Esophagus (tissue), 2 donors: Measurements from ENCODE around the gene KCNJ18. TPM values are rescaled to one million over a fixed set of nuclear protein-coding genes. Genes with fewer than 3 reads are reported as not detected.
"Not testable (repeated sequence)": the region's sequence is repeated elsewhere in the genome, so short reads cannot be mapped to it uniquely, and the experiment has no call there.

Experiments
- H3K27ac ChIP-seq, 2 donors: one replicate each; pipeline ENCODE4 v1.5.1; 2013; ENCODE audit warnings: low read depth in 2 of 2, mild to moderate bottlenecking in 2 of 2, inconsistent platforms in 1 of 2, low read length in 1 of 2, moderate library complexity in 1 of 2
- H3K27me3 ChIP-seq, 2 donors: one replicate each; pipeline ENCODE4 v1.6.1; 2013; ENCODE audit warnings: low read length in 2 of 2, control low read depth in 1 of 2, mild to moderate bottlenecking in 1 of 2; ENCODE audit not compliant: insufficient read depth in 2 of 2, control insufficient read depth in 1 of 2
- H3K36me3 ChIP-seq, 2 donors: one replicate each; pipeline ENCODE4 v1.6.1; 2013; ENCODE audit warnings: low read length in 1 of 2; ENCODE audit not compliant: control insufficient read depth in 2 of 2, insufficient read depth in 2 of 2
- H3K4me1 ChIP-seq, 2 donors: one replicate each; pipeline ENCODE4 v1.6.1; 2013; ENCODE audit warnings: low read length in 1 of 2; ENCODE audit not compliant: control insufficient read depth in 2 of 2, insufficient read depth in 2 of 2
- H3K4me3 ChIP-seq, 2 donors: one replicate each; pipeline ENCODE4 v1.5.1; 2013; ENCODE audit warnings: low read length in 2 of 2, mild to moderate bottlenecking in 2 of 2, low read depth in 1 of 2, moderate library complexity in 1 of 2
- H3K9me3 ChIP-seq, 2 donors: one replicate each; pipeline ENCODE4 v1.6.1; 2013; ENCODE audit warnings: mild to moderate bottlenecking in 2 of 2, low read depth in 1 of 2, low read length in 1 of 2, moderate library complexity in 1 of 2; ENCODE audit not compliant: control insufficient read depth in 2 of 2, insufficient read depth in 1 of 2
- WGBS, 2 donors: extraction: QIAGEN DNeasy Blood & Tissue Kit; methylation state at CpG; one replicate each; pipeline ENCODE4 v1.1.7; 2013; 5-methylcytosine and 5-hydroxymethylcytosine counted together
- polyA plus RNA-seq, 2 donors: library from polyadenylated mRNA; stranded (reverse); fragments of 200-250 nt; gene quantifications; one replicate each; pipeline ENCODE4 v1.2.3, GENCODE V29; 2013
- donor health status: healthy with polysubstance abuse.
- donor health status: Bipolar disorder and iron deficiency.

The KCNJ18 gene
- polyA plus RNA-seq, 2 donors = 0.11 to 0.24 TPM

DNA sequence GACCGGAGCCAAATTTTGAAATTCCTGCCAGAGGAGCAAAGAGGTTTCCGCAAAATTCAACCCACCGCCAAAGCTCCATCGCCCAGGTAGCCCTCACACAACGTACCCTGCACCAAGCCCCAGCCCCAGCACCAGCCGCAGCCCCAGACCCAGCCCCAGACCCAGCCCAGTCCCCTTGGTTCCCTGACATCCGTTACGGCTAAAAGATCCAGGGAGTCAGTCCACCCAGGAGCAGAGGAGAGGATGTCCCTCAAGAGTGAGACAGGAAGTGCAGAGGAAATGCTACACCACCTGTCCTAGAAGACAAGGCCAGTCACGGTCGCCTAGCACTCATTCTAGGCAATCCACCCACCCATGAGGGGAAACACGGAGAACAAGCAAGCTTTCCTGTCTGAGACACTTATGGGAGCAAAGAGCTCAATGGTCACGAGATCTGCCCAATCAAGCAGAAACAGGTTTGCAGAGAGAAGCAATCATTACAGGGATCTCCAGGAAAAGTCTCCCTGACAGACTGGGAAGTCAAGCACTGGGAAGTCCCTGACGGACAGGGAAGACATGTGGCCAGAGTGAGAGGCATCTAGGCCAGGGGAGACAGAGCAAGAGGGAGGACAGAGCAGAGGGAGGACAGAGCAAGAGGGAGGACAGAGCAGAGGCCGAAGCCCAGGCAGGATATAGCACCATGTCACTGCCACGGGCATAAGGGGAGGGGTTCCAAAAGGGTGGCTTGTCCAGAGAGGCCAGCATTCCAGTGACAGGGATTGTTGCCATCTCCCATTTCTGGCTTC is 15.0 kb upstream of the KCNJ18 start:
- H3K27ac ChIP-seq = no peak overlapping the region

DNA sequence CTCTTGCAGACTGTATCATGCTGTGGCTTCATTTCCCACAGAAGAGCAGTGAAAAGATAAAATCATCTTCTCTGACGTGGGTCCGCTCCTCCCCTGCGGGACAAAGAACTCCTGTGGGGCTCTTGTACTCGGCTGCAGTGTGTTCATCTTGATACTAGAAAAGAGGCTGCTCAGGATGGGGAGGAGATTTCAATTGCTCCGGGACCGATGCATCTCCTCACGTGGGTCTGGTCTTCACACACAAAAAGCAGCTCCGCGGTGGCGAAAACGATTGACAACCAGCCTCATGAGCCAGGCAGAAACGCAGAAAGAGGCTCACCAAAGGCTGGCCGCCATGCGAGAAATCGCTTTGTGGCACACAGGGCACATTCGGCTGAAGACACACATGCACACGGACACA is 14.4 kb upstream of the KCNJ18 start:
- H3K27me3 ChIP-seq = no peaks in the 10 kb centered on the region
- H3K9me3 ChIP-seq = peaks cover 8 to 11% of the 10 kb centered on the region in 2 donors
- H3K36me3 ChIP-seq = no peaks in the 10 kb centered on the region
- WGBS, 2 donors = 77 to 78% methylated on average over 17 of the region's 17 CpGs
- H3K4me1 ChIP-seq = no peaks in the 10 kb centered on the region
- H3K4me3 ChIP-seq = no peak overlapping the region
- H3K27ac ChIP-seq = no peak overlapping the region

More for the DNA sequence above, 15.0 kb upstream of the KCNJ18 start:
- WGBS, 2 donors = 66 to 72% methylated on average over 15 of the region's 15 CpGs
- Histone ChIP-seq H3K4me3 (no peak overlapping the region), H3K9me3 (peaks cover 8 to 11% of the 10 kb centered on the region in 2 donors), H3K36me3 (no peaks in the 10 kb centered on the region), H3K27me3 (no peaks in the 10 kb centered on the region), H3K4me1 (no peaks in the 10 kb centered on the region)

DNA sequence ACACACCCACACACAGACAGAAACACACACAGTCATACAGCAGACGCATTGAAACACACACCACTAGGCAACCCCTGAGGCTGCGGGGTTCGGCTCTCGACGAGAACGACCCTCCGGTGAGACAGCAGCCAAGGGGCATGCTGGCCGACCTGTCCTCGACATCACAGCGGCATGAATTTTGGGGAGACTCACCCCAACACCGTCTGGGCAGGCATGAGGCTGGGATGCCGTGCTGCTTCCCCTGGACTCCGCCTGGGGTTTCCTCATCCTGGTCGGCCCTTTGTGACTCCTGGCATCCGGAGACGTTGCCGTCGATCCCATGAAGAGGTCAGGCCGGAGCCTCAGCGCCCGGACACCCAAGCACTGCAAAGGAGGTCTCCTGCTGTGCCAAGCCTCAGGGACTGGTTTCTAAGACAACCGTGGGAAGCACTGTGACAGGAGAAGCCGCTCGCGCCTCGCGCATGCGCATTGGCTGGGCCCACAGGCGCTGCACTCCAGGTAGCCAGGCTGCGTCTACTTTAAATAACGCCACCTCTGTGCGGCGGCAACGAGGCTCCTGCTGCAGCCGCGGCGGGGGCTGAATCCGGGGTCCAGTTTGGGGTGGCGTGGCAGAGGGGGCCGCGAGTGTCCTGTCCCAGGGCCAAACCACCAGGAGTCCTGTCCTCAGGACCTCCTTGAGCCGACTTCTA is 13.8 kb upstream of the KCNJ18 start:
- Histone ChIP-seq H3K27ac (no peak overlapping the region), H3K9me3 (peaks cover 8 to 11% of the 10 kb centered on the region in 2 donors), H3K27me3 (no peaks in the 10 kb centered on the region), H3K4me3 (no peak overlapping the region), H3K4me1 (no peaks in the 10 kb centered on the region), H3K36me3 (no peaks in the 10 kb centered on the region)
- 48 to 51% methylated on average over 42 of the region's 42 CpGs for WGBS, 2 donors

DNA sequence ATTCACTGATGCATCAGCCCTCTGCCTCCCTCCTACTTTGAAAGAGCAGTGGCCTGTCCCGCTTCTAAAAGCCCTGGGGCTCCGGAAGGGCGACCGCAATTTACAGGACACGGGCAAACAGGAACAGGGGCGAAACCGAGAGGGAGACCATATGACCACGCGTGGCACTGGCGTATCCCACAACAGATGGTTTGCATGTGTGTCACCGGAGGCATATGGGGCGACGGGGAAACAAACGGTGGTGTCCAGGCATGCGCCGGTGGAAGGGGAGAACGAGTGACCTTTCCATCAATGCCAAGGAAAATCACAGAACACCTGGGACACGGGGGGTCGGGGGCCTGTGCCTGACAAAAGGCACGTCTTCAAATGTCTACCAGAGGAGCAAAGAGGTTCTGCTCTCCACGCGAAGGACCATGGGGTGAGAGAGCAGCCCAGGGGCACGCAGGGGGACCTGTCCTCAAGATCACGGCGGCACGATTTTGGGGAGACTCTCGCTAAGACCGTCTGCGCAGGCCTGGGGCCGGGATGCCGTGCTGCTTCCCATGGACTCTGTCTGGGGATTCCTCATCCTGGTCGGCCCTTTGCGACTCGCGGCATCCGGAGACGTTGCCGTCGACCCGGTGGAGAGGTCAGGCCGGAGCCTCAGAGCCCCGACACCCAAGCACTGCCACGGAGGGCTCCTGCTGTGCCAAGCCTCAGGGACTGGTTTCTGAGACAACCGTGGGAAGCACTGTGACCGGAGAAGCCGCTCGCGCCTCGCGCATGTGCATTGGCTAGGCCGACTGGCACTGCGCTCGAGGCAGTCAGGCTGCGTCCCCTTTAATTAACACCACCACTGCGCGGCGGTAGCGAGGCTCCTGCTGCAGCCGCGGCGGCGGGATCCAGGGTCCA is 12.8 kb upstream of the KCNJ18 start:
- 63 to 77% methylated on average over 62 of the region's 62 CpGs for WGBS, 2 donors
- Histone ChIP-seq H3K4me1 (no peaks in the 10 kb centered on the region), H3K36me3 (no peaks in the 10 kb centered on the region), H3K27me3 (no peaks in the 10 kb centered on the region), H3K27ac (no peak overlapping the region), H3K4me3 (no peak overlapping the region), H3K9me3 (peaks cover under 1 to 8% of the 10 kb centered on the region in 2 donors)

DNA sequence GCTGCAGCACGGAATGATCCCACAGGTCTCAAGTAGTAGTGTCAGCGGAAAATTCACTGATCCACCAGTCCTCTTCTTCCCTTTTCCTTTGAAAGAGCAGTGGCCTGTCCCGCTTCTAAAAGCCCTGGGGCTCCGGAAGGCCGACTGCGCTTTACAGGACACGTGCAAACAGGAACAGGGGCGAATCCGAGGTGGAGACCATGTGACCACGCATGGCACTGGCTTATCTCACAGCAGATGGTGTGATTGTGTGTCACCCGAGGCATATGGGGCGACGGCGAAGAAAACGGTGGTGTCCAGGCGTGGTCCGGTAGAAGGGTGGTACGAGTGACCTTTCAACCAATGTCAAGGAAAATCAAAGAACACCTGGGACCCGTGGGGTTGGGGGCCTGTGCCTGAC is 12.0 kb upstream of the KCNJ18 start:
- no peak overlapping the region for H3K27ac ChIP-seq
- 82 to 83% methylated on average over 19 of the region's 19 CpGs for WGBS, 2 donors
- peaks cover 0 to 5% of the 10 kb centered on the region in 2 donors for H3K9me3 ChIP-seq
- no peaks in the 10 kb centered on the region for H3K36me3 ChIP-seq
- no peak overlapping the region for H3K4me3 ChIP-seq
- H3K27me3 ChIP-seq = no peaks in the 10 kb centered on the region
- H3K4me1 ChIP-seq = no peaks in the 10 kb centered on the region

DNA sequence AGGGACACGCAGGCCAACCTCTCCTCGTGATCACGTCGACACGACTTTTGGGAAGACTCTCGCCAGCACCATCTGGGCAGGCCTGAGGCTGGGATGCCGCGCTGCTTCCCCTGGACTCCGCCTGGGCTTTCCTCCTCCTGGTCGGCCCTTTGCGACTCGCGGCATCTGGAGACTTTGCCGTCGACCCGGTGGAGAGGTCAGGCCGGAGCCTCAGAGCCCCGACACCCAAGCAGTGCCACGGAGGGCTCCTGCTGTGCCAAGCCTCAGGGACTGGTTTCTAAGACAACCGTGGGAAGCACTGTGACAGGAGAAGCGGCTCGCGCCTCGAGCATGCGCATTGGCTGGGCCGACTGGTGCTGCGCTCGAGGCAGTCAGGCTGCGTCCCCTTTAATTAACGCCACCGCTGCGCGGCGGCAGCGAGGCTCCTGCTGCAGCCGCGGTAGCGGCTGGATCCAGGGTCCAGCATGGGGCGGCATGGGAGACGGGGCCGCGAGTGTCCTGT is 11.4 kb upstream of the KCNJ18 start:
- not testable (repeated sequence) for H3K4me1 ChIP-seq, H3K36me3 ChIP-seq
- WGBS, 2 donors = 59 to 76% methylated on average over 42 of the region's 42 CpGs

DNA sequence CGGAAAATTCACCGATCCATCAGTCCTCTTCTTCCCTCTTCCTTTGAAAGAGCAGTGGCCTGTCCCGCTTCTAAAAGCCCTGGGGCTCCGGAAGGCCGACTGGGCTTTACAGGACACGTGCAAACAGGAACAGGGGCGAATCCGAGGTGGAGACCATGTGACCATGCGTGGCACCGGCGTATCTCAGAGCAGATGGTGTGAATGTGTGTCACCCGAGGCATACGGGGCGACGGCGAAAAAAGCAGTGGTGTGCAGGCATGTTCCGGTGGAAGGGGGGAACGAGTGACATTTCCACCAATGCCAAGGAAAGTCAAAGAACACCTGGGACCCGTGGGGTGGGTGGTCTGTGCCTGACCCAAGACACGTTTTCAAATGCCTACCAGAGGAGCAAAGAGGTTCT is 10.7 kb upstream of the KCNJ18 start:
- not testable (repeated sequence) for H3K4me1 ChIP-seq, H3K36me3 ChIP-seq, H3K9me3 ChIP-seq, H3K4me3 ChIP-seq, H3K27ac ChIP-seq, H3K27me3 ChIP-seq
- WGBS, 2 donors = 81 to 84% methylated on average over 18 to 20 of the region's 20 CpGs

More for the DNA sequence above, 11.4 kb upstream of the KCNJ18 start:
- H3K9me3 ChIP-seq, H3K27me3 ChIP-seq, H3K27ac ChIP-seq, H3K4me3 ChIP-seq: not testable (repeated sequence)

DNA sequence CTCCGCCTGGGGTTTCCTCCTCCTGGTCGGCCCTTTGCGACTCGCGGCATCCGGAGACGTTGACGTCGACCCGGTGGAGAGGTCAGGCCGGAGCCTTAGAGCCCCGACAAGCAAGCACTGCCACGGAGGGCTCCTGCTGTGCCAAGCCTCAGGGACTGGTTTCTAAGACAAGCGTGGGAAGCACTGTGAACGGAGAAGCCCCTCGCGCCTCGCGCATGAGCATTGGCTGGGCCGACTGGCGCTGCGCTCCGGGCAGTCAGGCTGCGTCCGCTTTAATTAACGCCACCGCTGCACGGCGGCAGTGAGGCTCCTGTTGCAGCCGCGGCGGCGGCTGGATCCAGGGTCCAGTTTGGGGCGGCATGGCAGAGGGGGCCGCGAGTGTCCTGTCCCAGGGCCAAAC is 10.2 kb upstream of the KCNJ18 start:
- H3K27ac ChIP-seq, H3K4me1 ChIP-seq, H3K36me3 ChIP-seq, H3K9me3 ChIP-seq, H3K27me3 ChIP-seq, H3K4me3 ChIP-seq: not testable (repeated sequence)
- WGBS, 2 donors = 82 to 85% methylated on average over 32 to 35 of the region's 36 CpGs

DNA sequence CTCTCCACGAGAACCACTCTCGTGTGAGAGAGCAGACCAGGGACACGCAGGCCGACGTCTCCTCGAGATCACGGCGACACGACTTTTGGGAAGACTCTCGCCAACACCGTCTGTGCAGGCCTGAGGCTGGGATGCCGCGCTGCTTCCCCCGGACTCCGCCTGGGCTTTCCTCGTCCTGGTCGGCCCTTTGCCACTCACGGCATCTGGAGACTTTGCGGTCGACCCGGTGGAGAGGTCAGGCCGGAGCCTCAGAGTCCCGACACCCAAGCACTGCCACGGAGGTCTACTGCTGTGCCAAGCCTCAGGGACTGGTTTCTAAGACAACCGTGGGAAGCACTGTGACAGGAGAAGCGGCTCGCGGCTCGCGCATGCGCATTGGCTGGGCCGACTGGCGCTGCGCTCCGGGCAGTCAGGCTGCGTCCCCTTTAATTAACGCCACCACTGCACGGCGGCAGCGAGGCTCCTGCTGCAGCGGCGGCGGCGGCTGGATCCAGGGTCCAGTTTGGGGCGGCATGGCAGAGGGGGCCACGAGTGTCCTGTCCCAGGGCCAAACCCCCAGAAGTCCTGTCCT is 9.1 kb upstream of the KCNJ18 start:
- H3K27ac ChIP-seq, H3K4me1 ChIP-seq, H3K9me3 ChIP-seq, H3K27me3 ChIP-seq, H3K4me3 ChIP-seq, H3K36me3 ChIP-seq: not testable (repeated sequence)
- 75 to 76% methylated on average over 38 to 41 of the region's 46 CpGs for WGBS, 2 donors
